Suprapubic skin (tissue), 4 donors: ENCODE data around the gene SHROOM2. TPM values are rescaled to one million over a fixed set of nuclear protein-coding genes. Genes with fewer than 3 reads are reported as not detected.

Source experiments
- DNase-seq, 2 donors: peaks; one replicate each; pipeline ENCODE4 v3.0.0-alpha.2; 2019; ENCODE audit warnings: low spot score in 2 of 2
- H3K27ac ChIP-seq: fragments of 200-600 bp; sonication (generic); one replicate; pipeline ENCODE4 v1.5.1; 2019
- H3K27me3 ChIP-seq: fragments of 200-600 bp; sonication (generic); one replicate; pipeline ENCODE4 v1.5.1; 2019
- H3K36me3 ChIP-seq: fragments of 200-600 bp; sonication (generic); one replicate; pipeline ENCODE4 v1.5.1; 2019
- H3K4me1 ChIP-seq: fragments of 200-600 bp; sonication (generic); one replicate; pipeline ENCODE4 v1.5.1; 2019
- H3K4me3 ChIP-seq: fragments of 200-600 bp; sonication (generic); one replicate; pipeline ENCODE4 v1.5.1; 2019; ENCODE audit warnings: mild to moderate bottlenecking
- H3K9me3 ChIP-seq: fragments of 200-600 bp; sonication (generic); one replicate; pipeline ENCODE4 v1.5.1; 2019
- CTCF ChIP-seq, 2 donors: fragments of 200-600 bp in 1 of 2; fragments of 450-650 bp in 1 of 2; sonication (generic) in 1 of 2; IDR thresholded peaks; one replicate each; pipeline ENCODE4 v1.5.1; 2016 to 2019; ENCODE audit warnings: antibody characterized with exemption in 2 of 2, mild to moderate bottlenecking in 1 of 2, moderate library complexity in 1 of 2
- EP300 ChIP-seq: sonication (generic); formaldehyde crosslinking; IDR thresholded peaks from one replicate; pipeline ENCODE4 v1.6.1; 2017; ENCODE audit warnings: antibody characterized with exemption
- POLR2A ChIP-seq, 2 donors: fragments of 450-650 bp; IDR thresholded peaks; one replicate each; pipeline ENCODE4 v1.6.1; 2017; ENCODE audit warnings: antibody characterized with exemption in 2 of 2, mild to moderate bottlenecking in 2 of 2, moderate library complexity in 2 of 2
- POLR2AphosphoS5 ChIP-seq, 3 donors: sonication (generic); formaldehyde crosslinking; IDR thresholded peaks; one replicate each; pipeline ENCODE4 v1.6.1; 2017; ENCODE audit warnings: antibody characterized with exemption in 3 of 3
- WGBS: methylation state at CpG from one replicate; pipeline ENCODE4 v1.1.5; 2018; 5-methylcytosine and 5-hydroxymethylcytosine counted together
- total RNA-seq, 4 donors: library from RNA; depleted of rRNA; stranded (reverse); fragments of >200 nt; gene quantifications; one replicate each; pipeline ENCODE4 v1.1.0, GENCODE V29; 2016

The SHROOM2 gene
- total RNA-seq, 4 donors from 2014 or later: 10.7 to 16.7 (median 11.8) TPM

DNA sequence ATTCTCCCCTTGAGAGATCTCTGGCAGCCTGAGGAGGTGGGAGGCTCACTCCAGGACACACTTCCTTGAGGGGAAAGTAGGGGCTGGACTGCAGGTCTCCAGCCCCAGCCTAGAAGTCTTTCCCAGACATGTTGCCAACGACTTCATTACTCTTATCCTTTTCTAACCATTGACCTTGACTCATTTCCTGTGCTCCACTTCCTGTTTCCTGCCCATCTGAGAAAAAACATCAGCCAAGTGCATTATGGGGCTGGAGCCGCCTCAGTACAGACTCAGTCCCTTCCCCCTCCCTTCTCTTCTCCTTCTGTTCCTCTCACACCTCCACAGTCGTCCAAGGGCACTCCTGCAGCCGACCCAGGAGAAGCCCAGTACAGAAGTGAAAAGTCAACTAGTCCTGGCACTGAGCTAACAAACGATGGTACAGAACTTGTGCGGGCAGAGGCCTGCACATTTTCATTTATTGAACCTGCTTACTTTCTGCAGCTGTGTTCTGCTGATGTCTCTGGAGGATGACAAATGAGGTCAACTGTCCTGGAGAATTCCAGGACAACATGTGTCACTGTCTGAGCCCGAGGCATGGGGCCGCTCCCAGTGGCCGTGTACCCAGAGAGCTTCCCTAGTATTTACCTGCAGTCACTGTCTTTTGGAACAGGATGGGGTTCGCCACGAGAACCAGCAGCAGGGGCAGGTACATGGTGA, 40.7 kb upstream of the SHROOM2 start:
- H3K9me3 ChIP-seq: no peaks in the 10 kb centered on the region
- no peaks in the 10 kb centered on the region for H3K36me3 ChIP-seq
- H3K27ac ChIP-seq: no peak overlapping the region
- H3K27me3 ChIP-seq: no peaks in the 10 kb centered on the region
- WGBS: 63% methylated on average over 11 of the region's 11 CpGs
- no peak overlapping the region for H3K4me3 ChIP-seq
- no peak for DNase-seq
- no peaks in the 10 kb centered on the region for H3K4me1 ChIP-seq
- TF ChIP-seq EP300: no peak
- no peak for TF ChIP-seq POLR2AphosphoS5 (IDR thresholded peaks at IDR 0.05)
- TF ChIP-seq POLR2A (IDR thresholded peaks at IDR 0.05): no peak
- no peak for TF ChIP-seq CTCF (IDR thresholded peaks at IDR 0.05)

GRCh38 chrX:9746148-9746888, 39.9 kb upstream of the SHROOM2 start:
- Histone ChIP-seq H3K4me3 (no peak overlapping the region), H3K9me3 (no peaks in the 10 kb centered on the region), H3K4me1 (no peaks in the 10 kb centered on the region), H3K27ac (no peak overlapping the region), H3K27me3 (no peaks in the 10 kb centered on the region), H3K36me3 (no peaks in the 10 kb centered on the region)
- WGBS: 33% methylated on average over 3 of the region's 3 CpGs
- no peak for DNase-seq
- TF ChIP-seq EP300 (no peak), POLR2AphosphoS5 (IDR thresholded peaks at IDR 0.05) (no peak), POLR2A (IDR thresholded peaks at IDR 0.05) (no peak), CTCF (IDR thresholded peaks at IDR 0.05) (no peak)

GRCh38 chrX:9747644-9748043, 38.6 kb upstream of the SHROOM2 start:
- H3K36me3 ChIP-seq: no peaks in the 10 kb centered on the region
- H3K27me3 ChIP-seq: no peaks in the 10 kb centered on the region
- 81% methylated on average over 4 of the region's 4 CpGs for WGBS
- no peak overlapping the region for H3K4me3 ChIP-seq
- H3K27ac ChIP-seq: no peak overlapping the region
- H3K9me3 ChIP-seq: no peaks in the 10 kb centered on the region
- TF ChIP-seq EP300: no peak
- no peak for TF ChIP-seq CTCF (IDR thresholded peaks at IDR 0.05)
- no peak for TF ChIP-seq POLR2A (IDR thresholded peaks at IDR 0.05)
- TF ChIP-seq POLR2AphosphoS5 (IDR thresholded peaks at IDR 0.05): no peak
- no peak for DNase-seq
- no peaks in the 10 kb centered on the region for H3K4me1 ChIP-seq

- Histone ChIP-seq H3K4me3 (no peak overlapping the region), H3K27me3 (no peaks in the 10 kb centered on the region), H3K36me3 (no peaks in the 10 kb centered on the region), H3K27ac (no peak overlapping the region), H3K4me1 (no peaks in the 10 kb centered on the region), H3K9me3 (no peaks in the 10 kb centered on the region)
- TF ChIP-seq POLR2A (IDR thresholded peaks at IDR 0.05) (no peak), POLR2AphosphoS5 (IDR thresholded peaks at IDR 0.05) (no peak), CTCF (IDR thresholded peaks at IDR 0.05) (no peak), EP300 (no peak)
- 65% methylated on average over 11 of the region's 11 CpGs for WGBS
- DNase-seq: no peak
Measured at GRCh38 chrX:9749146-9749692, 37.0 kb upstream of the SHROOM2 start.

DNA sequence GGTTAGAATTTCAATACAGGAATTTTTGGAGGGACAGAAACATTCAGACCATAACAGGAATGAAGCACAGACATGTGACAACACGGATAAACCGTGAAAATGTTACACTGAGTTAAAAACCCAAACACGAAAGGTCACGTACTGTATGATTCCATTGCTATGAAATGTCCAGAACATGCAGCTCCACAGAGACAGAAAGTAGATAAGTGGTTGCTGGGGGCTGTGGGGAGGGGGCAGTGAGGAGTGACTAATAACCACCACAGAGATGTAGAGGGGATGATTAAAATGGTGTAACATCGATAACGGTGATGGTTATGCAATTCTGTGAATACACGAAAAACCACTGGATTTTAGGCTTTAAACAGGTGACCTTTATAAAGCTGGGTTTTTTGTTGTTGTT, 28.9 kb upstream of the SHROOM2 start:
- Histone ChIP-seq H3K9me3 (no peaks in the 10 kb centered on the region), H3K27ac (no peak overlapping the region), H3K4me1 (no peaks in the 10 kb centered on the region), H3K4me3 (no peak overlapping the region), H3K36me3 (no peaks in the 10 kb centered on the region), H3K27me3 (no peaks in the 10 kb centered on the region)
- TF ChIP-seq EP300: no peak
- no peak for TF ChIP-seq POLR2A (IDR thresholded peaks at IDR 0.05)
- TF ChIP-seq CTCF (IDR thresholded peaks at IDR 0.05): no peak
- TF ChIP-seq POLR2AphosphoS5 (IDR thresholded peaks at IDR 0.05): no peak
- WGBS: 94% methylated on average over 7 of the region's 7 CpGs
- no peak for DNase-seq
